ENCODE measurements around the gene PM20D1. TPM values are rescaled to one million over a fixed set of nuclear protein-coding genes. Genes with fewer than 3 reads are reported as not detected.
"Not testable (repeated sequence)": the region's sequence is repeated elsewhere in the genome, so short reads cannot be mapped to it uniquely, and the experiment has no call there.

The PM20D1 gene
- total RNA-seq = under 1 TPM; 0.44 to 0.96 TPM

DNA sequence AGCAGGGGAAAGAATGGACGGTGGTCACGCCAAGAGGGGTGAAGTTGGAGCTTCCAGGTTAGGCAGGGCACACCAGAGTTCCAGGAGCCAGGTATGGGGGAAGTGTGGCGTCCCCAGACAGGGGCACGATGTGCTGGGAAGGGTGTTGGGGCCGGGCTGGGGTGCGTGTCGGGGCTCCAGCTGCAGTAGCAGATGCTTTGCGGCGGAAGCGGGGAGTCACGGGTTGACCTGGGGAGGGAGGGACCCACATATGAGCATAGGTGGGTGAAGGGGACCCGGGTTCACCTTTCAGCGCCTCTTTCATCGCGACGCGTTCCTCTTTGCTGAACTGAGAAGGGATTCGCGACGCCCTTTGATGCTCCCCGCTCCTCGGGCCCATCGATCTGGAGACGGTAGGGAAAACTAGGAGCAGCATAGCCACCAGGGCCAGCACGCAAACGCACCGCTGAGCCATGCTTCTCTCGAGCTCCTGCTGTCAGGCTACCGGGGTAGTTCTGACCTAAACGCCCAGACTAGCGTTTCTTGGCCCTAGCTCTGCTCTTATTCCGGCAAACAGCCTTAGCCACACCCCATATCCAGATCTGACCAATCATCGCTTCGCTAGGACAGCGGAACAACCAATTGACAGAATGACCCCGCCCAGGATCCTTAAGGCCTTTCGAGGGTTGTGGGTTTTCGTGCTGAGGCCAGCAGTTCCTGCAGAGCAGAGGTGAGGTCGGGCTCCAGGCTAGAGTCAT, at the start of gene PM20D1:
PM20D1 (minus strand) TSS at position 514 of the 737 bp plus-strand sequence; CDS start at position 454, 60 bp downstream.
- ATAC-seq (replicated peaks in 1 of 2) (peak; percentile 98 to 99), DNase-seq (peak; percentile 70 to 93)
- Mint-ChIP-seq H3K4me3 (peak within 1 kb of the TSS; percentile 87 to 95), H3K27ac (peak within 1 kb of the TSS; percentile 42), H3K4me1 (ENCODE audit: low read depth) (peaks cover 29% of the 10 kb centered on the region), H3K27me3 (ENCODE audit: low read depth) (no peaks in the 10 kb centered on the region), H3K36me3 (ENCODE audit: insufficient read depth in 2 of 2) (peaks cover 0 to 2% of the 10 kb centered on the region in 2 donors), H3K9me3 (no peaks in the 10 kb centered on the region)

GRCh38 chr1:205896351-205896750, 46.4 kb upstream of the PM20D1 start:
- H3K4me1 Mint-ChIP-seq (ENCODE audit: low read depth) = no peaks in the 10 kb centered on the region
- H3K27me3 Mint-ChIP-seq (ENCODE audit: low read depth) = peaks cover 8% of the 10 kb centered on the region
- peaks cover 3 to 10% of the 10 kb centered on the region in 2 donors for H3K9me3 Mint-ChIP-seq
- peaks cover 3 to 12% of the 10 kb centered on the region in 2 donors for H3K36me3 Mint-ChIP-seq (ENCODE audit: insufficient read depth in 2 of 2)
- no peak for ATAC-seq (replicated peaks in 1 of 2)
- no peak overlapping the region for H3K27ac Mint-ChIP-seq
- no peak overlapping the region for H3K4me3 Mint-ChIP-seq
- DNase-seq = no peak

GRCh38 chr1:205894119-205894518, 44.2 kb upstream of the PM20D1 start:
- not testable (repeated sequence) for ATAC-seq (replicated peaks in 1 of 2); H3K4me1 Mint-ChIP-seq (ENCODE audit: low read depth); DNase-seq; H3K4me3 Mint-ChIP-seq; H3K27ac Mint-ChIP-seq
- Mint-ChIP-seq H3K36me3 (ENCODE audit: insufficient read depth in 2 of 2) (peaks cover 9 to 12% of the 10 kb centered on the region in 2 donors), H3K9me3 (peaks cover 9 to 12% of the 10 kb centered on the region in 2 donors), H3K27me3 (ENCODE audit: low read depth) (peaks cover 14% of the 10 kb centered on the region)

GRCh38 chr1:205892175-205892574, 42.2 kb upstream of the PM20D1 start:
- Mint-ChIP-seq H3K9me3 (peaks cover 9 to 13% of the 10 kb centered on the region in 2 donors), H3K27me3 (ENCODE audit: low read depth) (peaks cover 14% of the 10 kb centered on the region)
- H3K27ac Mint-ChIP-seq; DNase-seq; H3K4me1 Mint-ChIP-seq (ENCODE audit: low read depth); ATAC-seq (replicated peaks in 1 of 2); H3K36me3 Mint-ChIP-seq (ENCODE audit: insufficient read depth in 2 of 2); H3K4me3 Mint-ChIP-seq: not testable (repeated sequence)

DNA sequence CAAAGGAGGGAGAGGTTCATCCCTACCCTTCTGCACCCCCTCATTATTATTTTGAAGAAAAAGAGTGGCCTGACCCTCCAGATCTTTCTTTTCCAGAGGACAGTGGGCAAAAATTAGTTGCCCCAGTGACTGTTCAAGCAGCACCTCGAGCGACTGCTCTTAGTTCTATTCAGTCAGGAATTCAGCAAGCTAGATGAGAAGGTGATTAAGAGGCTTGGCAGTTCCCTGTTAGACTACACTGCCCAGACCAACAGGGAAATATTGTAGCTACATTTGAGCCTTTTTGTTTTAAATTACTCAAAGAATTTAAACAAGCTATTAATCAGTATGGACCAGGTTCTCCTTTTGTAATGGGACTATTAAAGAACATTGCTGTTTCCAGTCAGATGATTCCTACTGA, 41.5 kb upstream of the PM20D1 start:
- Mint-ChIP-seq H3K9me3 (peaks cover 7 to 11% of the 10 kb centered on the region in 2 donors), H3K27me3 (ENCODE audit: low read depth) (peaks cover 14% of the 10 kb centered on the region)
- ATAC-seq (replicated peaks in 1 of 2); H3K36me3 Mint-ChIP-seq (ENCODE audit: insufficient read depth in 2 of 2); H3K4me1 Mint-ChIP-seq (ENCODE audit: low read depth); DNase-seq; H3K27ac Mint-ChIP-seq; H3K4me3 Mint-ChIP-seq: not testable (repeated sequence)

- not testable (repeated sequence) for ATAC-seq (replicated peaks in 1 of 2); H3K4me3 Mint-ChIP-seq; H3K9me3 Mint-ChIP-seq; H3K4me1 Mint-ChIP-seq (ENCODE audit: low read depth); H3K36me3 Mint-ChIP-seq (ENCODE audit: insufficient read depth in 2 of 2); H3K27ac Mint-ChIP-seq; DNase-seq
- peaks cover 14% of the 10 kb centered on the region for H3K27me3 Mint-ChIP-seq (ENCODE audit: low read depth)
Measured at GRCh38 chr1:205890631-205891030, 40.7 kb upstream of the PM20D1 start.

GRCh38 chr1:205889706-205890105, 39.8 kb upstream of the PM20D1 start:
- DNase-seq; H3K4me1 Mint-ChIP-seq (ENCODE audit: low read depth); H3K27ac Mint-ChIP-seq; H3K4me3 Mint-ChIP-seq; H3K9me3 Mint-ChIP-seq; ATAC-seq (replicated peaks in 1 of 2); H3K36me3 Mint-ChIP-seq (ENCODE audit: insufficient read depth in 2 of 2): not testable (repeated sequence)
- H3K27me3 Mint-ChIP-seq (ENCODE audit: low read depth) = peaks cover 14% of the 10 kb centered on the region

DNA sequence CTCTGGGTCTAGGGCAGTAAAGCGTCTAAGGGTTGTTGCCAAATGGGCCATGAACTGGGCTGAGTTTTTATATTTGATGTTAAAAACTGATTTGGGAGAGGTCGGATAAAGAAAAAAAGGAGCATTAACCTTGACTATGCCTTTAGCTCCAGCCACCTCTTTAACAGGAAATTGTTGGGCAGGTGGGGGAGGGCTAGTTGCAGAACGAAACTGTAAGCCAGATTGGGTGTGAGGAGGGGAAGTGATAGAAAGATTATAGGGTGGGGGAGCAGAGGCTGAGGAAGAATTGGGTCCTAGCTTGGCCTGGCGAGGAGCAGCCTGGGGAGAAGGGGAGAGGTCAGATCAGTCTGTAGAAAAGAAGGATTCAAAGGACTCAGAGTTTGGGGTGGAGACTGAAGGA, 39.1 kb upstream of the PM20D1 start:
- not testable (repeated sequence) for ATAC-seq (replicated peaks in 1 of 2); H3K4me1 Mint-ChIP-seq (ENCODE audit: low read depth); H3K27ac Mint-ChIP-seq; H3K9me3 Mint-ChIP-seq; H3K4me3 Mint-ChIP-seq; DNase-seq; H3K36me3 Mint-ChIP-seq (ENCODE audit: insufficient read depth in 2 of 2)
- peaks cover 14% of the 10 kb centered on the region for H3K27me3 Mint-ChIP-seq (ENCODE audit: low read depth)

- peaks cover under 1% of the 10 kb centered on the region for H3K4me1 Mint-ChIP-seq (ENCODE audit: low read depth)
- DNase-seq (no peak), ATAC-seq (replicated peaks in 1 of 2) (no peak)
- no peak overlapping the region for H3K4me3 Mint-ChIP-seq
- H3K9me3 Mint-ChIP-seq = peaks cover 9 to 12% of the 10 kb centered on the region in 2 donors
- no peak overlapping the region for H3K27ac Mint-ChIP-seq
- H3K27me3 Mint-ChIP-seq (ENCODE audit: low read depth) = peaks cover 33% of the 10 kb centered on the region
- peaks cover 0 to 4% of the 10 kb centered on the region in 2 donors for H3K36me3 Mint-ChIP-seq (ENCODE audit: insufficient read depth in 2 of 2)
Measured at GRCh38 chr1:205883792-205884191, 33.9 kb upstream of the PM20D1 start.

DNA sequence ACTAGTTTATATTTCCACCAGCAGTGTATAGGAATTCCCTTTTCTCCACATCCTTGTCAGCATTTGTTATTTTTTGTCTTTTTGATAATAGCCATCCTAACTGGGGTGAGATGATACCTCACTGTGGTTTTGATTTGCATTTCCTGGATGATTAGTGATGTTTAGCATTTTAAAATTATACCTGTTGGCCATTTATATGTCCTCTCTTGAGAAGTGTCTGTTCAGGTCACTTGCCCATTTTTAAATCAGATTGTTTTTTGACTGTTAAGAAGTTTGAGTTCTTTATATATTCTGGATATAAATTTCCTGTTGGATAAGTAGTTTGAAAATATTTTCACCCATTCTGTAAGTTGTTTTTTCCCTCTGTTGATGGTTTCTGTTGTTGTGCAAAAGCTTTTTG, 31.0 kb upstream of the PM20D1 start:
- ATAC-seq (replicated peaks in 1 of 2) = no peak

GRCh38 chr1:205879974-205880373, 30.0 kb upstream of the PM20D1 start:
- no peak overlapping the region for H3K27ac Mint-ChIP-seq
- no peak for ATAC-seq (replicated peaks in 1 of 2)
- no peaks in the 10 kb centered on the region for H3K4me1 Mint-ChIP-seq (ENCODE audit: low read depth)

More for the DNA sequence above, 31.0 kb upstream of the PM20D1 start:
- Mint-ChIP-seq H3K4me1 (ENCODE audit: low read depth) (no peaks in the 10 kb centered on the region), H3K4me3 (no peak overlapping the region), H3K9me3 (peaks cover 9 to 15% of the 10 kb centered on the region in 2 donors), H3K27ac (no peak overlapping the region), H3K27me3 (ENCODE audit: low read depth) (peaks cover 40% of the 10 kb centered on the region), H3K36me3 (ENCODE audit: insufficient read depth in 2 of 2) (peaks cover 4 to 8% of the 10 kb centered on the region in 2 donors)
- no peak for DNase-seq

GRCh38 chr1:205878026-205878425, 28.1 kb upstream of the PM20D1 start:
- DNase-seq (no peak), ATAC-seq (replicated peaks in 1 of 2) (no peak)
- Mint-ChIP-seq H3K27me3 (ENCODE audit: low read depth) (peaks cover 31% of the 10 kb centered on the region), H3K4me1 (ENCODE audit: low read depth) (no peaks in the 10 kb centered on the region), H3K4me3 (no peak overlapping the region), H3K9me3 (peaks cover 9 to 15% of the 10 kb centered on the region in 2 donors), H3K36me3 (ENCODE audit: insufficient read depth in 2 of 2) (peaks cover 4 to 8% of the 10 kb centered on the region in 2 donors), H3K27ac (peak overlapping the region; percentile 4)

More at GRCh38 chr1:205879974-205880373, 30.0 kb upstream of the PM20D1 start:
- peaks cover 40% of the 10 kb centered on the region for H3K27me3 Mint-ChIP-seq (ENCODE audit: low read depth)
- H3K36me3 Mint-ChIP-seq (ENCODE audit: insufficient read depth in 2 of 2) = peaks cover 4 to 8% of the 10 kb centered on the region in 2 donors
- no peak overlapping the region for H3K4me3 Mint-ChIP-seq
- peaks cover 9 to 15% of the 10 kb centered on the region in 2 donors for H3K9me3 Mint-ChIP-seq
- DNase-seq = no peak

- H3K36me3 Mint-ChIP-seq (ENCODE audit: insufficient read depth in 2 of 2); DNase-seq; H3K9me3 Mint-ChIP-seq; ATAC-seq (replicated peaks in 1 of 2); H3K27me3 Mint-ChIP-seq (ENCODE audit: low read depth); H3K4me3 Mint-ChIP-seq; H3K4me1 Mint-ChIP-seq (ENCODE audit: low read depth); H3K27ac Mint-ChIP-seq: not testable (repeated sequence)
Measured at GRCh38 chr1:205873148-205873547, 23.2 kb upstream of the PM20D1 start.
